Brain pericyte (primary cell): ENCODE measurements around the gene DYRK2.

Experiments used
- DNase-seq: peaks from one replicate; pipeline ENCODE4 v3.0.0-alpha.2; 2012; ENCODE audit warnings: low read depth, low spot score

Gene DYRK2

DNA sequence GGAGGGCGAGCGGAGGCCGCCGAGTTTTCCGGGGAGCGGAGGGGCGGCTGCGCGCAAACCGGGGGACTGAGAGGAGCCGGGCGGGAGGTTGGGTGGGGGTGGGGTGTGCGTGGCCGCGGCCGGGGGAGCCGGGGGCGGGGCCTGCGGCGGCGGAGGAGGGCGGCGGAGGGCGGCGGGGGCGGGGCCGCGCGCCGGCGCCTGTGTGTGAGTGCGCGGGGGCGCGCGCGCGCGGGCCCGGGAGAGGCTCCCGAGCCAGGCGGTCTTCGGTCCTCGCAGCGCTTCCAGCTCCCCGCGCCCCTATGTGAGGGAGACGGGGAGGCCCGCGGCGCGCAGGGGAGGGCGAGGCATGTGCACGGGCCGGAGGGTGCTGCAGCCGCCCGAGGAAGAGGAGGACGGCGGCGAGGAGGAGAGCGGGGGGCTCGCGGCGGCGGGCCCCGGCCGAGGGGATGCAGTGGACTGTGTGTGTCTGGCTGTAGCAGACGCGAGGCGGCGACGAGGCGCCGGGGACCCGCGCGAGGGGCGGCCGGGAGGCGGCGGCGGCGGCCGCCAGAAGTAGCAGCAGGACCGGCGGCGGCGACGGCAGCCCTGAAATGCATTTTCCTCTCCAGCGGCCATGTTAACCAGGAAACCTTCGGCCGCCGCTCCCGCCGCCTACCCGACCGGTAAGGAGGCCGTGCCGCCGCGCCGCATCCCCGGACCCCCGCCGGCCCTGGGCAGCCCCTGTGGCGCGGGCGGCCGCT is at the start of gene DYRK2:
Gene DYRK2, plus strand, starts transcription at position 225 of the 740 bp plus-strand sequence. Its CDS starts 389 bp downstream, at position 614.
- DNase-seq: no peak

DNA sequence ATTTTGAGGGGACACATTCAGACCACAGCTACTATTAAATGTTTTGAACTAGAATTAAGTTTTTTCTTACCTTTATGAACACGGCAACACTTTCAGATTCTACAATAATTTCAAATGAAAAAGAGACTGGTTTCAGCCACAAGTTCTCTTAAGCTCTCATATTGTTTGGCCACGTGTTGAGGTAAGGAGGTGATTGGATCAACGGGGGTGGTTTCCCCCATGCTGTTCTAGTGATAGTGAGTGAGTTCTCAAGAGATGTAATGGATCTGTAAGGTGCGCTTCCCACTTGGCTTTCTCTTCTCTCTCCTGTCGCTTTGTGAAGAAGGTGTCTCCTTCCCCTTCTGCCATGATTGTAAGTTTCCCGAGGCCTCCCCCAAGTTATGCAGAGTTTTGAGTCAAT is 48.9 kb upstream of the DYRK2 start:
- no peak for DNase-seq

DNA sequence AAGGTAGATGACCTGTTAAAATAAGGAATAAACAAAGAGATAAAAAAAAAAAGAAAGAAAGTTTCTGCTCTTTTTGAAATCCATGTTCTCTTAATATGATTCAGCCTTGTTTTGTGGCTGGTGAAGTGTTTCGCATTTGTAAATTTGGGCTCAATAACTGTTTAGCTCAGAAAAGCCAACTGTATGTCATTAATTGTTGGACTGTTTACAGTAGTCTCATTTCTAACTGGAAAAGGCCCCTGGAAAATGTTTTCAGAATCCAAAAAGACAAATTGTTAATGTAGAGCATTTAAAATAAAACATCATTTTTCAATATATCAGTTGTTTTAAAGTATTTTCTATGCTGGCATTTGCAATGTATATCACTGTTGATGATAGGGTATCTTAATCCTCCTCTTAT is 47.4 kb upstream of the DYRK2 start:
- no peak for DNase-seq

DNA sequence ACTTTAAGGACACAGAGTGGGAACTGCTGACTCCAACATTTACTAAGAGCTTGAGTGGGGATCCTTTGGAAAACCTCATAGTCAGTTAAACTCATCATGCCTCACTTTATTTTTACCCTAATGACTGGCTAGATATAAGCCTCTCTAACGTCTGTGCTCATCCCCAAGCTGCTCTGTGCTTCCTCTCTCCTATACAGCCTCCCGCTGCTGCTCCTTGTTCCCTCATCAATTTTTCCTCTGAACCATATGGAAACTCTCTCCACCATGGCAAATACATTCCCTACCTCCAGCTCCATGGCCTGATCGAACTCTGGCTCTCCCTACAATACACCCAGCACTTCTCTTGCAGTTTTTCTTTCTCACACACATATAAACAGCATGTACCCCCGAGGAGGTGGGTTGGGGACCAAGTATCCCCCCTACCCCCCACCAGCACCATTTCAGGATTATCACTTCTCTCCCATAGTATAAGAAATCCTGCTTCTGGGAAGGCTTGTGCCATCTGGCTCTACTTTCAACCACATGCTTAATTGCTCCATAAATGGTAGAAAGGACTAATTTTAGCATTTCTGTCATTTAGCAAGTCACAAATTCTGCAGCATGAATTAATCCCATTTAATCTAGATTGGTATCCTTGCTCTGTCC is 39.2 kb upstream of the DYRK2 start:
- no peak for DNase-seq

GRCh38 chr12:67613040-67613439 is 35.5 kb upstream of the DYRK2 start:
- no peak for DNase-seq

DNA sequence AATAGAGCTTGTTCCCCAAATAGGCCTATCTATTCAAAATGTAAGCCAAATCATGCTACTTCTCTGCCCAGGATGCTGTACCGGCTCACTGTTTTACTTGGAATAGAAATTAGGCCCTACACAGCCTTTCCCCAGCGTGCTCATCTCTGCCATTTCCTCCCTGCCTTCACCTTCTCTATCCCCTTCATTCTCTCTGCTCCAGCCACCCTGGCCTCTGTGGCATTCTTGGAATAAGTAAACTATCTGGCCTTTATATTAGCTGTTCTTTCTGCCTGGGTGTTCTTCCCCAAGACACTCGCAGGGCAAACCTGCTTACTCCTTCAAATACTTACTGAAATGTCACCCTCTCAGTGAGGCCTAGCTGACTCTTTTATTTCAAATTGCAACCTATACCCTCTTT is 30.9 kb upstream of the DYRK2 start:
- DNase-seq: no peak

DNA sequence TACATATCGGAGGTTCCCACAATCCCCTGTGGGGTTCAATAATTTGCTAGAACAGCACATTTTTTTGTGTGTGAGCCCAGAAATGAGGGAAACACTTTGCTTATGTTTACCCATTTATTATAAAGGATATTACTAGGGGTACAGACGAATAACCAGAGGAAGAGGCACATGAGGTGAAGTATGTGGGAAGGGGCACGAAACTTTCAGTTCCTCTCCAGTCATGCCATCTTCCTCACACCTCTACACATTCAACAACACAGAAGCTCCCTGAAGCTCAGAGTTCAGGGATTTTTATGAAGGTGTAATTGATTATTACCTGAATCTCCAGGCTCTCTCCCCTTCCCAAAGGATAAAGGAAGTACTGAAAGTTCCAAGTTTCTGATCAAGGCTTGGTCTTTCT is 30.2 kb upstream of the DYRK2 start:
- DNase-seq: no peak

GRCh38 chr12:67621112-67621511 is 27.4 kb upstream of the DYRK2 start:
- no peak for DNase-seq

DNA sequence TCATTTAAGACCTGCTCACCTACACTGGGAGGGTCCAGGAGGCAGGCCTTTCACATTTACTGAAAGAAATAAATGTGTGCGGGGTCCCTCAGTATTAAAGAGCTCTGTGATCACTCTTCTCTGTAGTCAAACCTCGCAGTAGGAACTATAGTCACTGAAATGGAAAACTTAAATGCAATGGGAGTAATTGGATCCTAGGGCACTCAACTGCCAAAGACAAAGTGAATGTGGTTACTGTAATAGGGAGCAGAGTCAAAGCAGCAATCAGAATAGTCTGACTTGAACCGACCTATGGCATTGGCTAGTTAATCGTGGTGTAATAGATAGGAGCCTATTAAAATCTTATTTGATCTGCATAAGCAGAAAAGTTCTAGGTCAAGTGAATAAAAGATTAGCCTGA is 26.6 kb upstream of the DYRK2 start:
- no peak for DNase-seq

- DNase-seq: no peak
Observed at GRCh38 chr12:67623259-67623658, 25.3 kb upstream of the DYRK2 start.

- DNase-seq: no peak
Observed at GRCh38 chr12:67624355-67624754, 24.2 kb upstream of the DYRK2 start.

- no peak for DNase-seq
Observed at GRCh38 chr12:67625004-67625403, 23.5 kb upstream of the DYRK2 start.

GRCh38 chr12:67626156-67626555 is 22.4 kb upstream of the DYRK2 start:
- no peak for DNase-seq

- no peak for DNase-seq
Observed at GRCh38 chr12:67630373-67631088, 18.0 kb upstream of the DYRK2 start.

DNA sequence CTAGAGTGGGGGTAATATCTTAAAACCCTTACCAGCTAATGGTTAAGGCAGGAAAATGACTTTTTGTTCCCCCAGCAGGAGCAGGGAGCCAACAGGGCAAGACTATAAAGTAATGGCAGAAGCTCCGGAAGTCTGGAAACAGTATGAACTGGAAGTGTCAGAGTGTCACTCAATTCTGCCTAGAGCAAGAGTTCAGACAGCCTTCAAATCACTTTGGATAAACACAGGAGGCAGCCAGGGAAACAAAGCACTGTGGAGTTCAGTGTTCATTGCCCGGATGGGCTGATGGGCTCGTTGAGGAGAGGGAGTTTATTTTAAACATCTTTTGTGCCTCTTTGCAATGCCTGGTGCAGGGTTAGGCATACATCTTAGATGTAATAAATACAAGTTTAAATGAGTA is 16.5 kb upstream of the DYRK2 start:
- DNase-seq: no peak

GRCh38 chr12:67633024-67633610 is 15.4 kb upstream of the DYRK2 start:
- DNase-seq: no peak

DNA sequence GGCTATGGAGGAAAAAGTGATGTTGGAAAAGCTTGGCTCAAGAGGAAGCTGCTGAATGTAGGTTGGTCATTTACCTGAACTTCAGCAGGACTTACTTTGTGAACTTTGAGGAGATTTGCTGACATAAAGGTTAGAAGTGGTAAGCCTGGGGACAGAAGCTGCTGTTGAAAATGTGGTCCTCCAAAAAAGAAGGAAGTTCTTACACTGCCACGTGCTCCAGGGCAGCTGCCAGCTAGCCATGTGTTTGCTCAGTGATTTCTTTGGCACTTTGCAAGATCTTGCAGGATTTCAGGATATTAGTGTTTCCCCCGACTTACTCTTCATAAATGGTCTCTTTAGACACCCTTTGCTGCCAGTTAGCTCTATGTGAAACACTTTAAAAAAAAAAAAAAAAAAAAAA is 14.8 kb upstream of the DYRK2 start:
- no peak for DNase-seq

- no peak for DNase-seq
Observed at GRCh38 chr12:67634303-67634761, 14.2 kb upstream of the DYRK2 start.

GRCh38 chr12:67637718-67638117 is 10.8 kb upstream of the DYRK2 start:
- no peak for DNase-seq

DNA sequence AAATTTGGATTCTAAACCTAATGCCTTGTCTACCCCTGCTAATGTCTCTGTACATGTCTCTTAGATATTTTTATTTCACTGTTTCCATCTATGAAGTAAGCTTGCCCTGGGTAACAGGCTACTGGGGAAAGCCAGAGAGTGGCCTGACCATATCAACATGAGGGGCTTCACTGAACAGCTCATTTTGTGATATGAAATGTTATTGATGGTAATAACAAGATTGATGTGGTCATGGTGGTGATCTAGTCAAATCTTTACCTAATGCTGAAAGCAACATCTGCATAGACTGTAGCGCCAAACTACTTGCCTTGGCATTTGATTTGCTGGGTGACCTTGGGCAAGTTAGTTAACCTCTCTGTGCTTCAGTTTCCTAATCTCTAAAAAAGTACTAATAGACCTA is 9.9 kb upstream of the DYRK2 start:
- DNase-seq: no peak

GRCh38 chr12:67640863-67641262 is 7.7 kb upstream of the DYRK2 start:
- no peak for DNase-seq

- no peak for DNase-seq
Observed at GRCh38 chr12:67645126-67645525, 3.4 kb upstream of the DYRK2 start.
